DMS153 (cell line): Measurements from ENCODE around the gene RBMS3.

ENCODE experiments used
- DNase-seq: peaks from one replicate; lab custom pipeline; 2025; lab: John Stamatoyannopoulos, UW

The RBMS3 gene

GRCh38 chr3:29576675-29577074 lies 295.8 kb downstream of the RBMS3 start:
- no peak for DNase-seq

DNA sequence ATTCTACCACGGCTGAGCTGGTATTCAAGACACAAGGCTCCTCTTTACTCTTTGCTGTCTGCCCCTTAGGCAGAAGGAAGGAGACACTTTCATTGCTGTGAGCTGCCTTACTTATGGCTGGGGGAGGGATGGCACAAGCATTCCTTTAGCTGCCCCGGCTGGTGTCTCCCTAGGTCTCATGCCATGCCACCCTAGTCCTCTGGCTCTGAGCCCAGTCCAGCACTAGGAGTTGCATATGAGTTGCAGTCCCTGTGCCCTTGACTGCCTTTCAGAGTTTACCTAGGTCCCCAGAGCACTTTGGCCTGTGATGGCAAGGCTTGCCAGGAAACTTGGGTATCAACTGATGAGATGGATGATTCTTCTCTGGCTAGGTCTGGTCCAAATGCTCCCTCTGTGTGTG lies 296.4 kb downstream of the RBMS3 start:
- no peak for DNase-seq

DNA sequence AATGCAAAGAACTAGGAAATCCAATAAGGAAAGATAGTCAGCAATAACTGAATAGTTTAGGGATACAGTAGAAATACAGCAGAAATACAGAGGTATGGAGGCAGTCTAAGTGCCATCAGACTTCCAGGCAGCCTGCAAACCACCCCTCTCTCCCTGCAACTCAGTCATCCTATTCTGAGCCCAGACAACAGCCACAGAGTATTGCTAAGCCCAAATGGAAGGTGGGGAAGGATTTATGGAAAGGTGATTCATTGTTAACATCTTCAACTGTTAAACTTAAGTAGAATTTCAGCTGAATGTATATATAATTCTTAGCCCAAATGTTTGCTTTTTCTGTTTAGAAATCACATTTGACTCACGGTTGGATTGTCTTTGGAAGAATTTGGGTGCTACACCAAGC lies 300.4 kb downstream of the RBMS3 start:
- no peak for DNase-seq

DNA sequence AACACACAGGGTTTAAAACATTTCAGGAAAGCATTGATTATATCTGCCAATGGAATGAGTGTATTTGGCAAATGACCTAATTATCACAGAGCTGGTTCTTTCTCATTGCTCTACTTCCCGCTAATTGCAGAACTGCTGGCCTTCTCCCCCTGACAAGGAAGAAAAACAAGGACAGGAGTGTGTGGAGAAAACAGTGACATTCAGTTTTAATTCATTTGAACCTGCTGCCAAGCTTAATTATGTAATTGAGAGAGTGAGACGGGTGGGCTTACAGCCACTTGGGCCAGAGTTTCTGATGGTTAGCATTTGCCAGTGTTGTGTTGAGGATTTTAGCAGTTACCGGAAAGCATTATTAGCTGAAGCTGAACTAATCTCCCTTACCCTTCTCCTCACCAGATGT lies 301.4 kb downstream of the RBMS3 start:
- no peak for DNase-seq

GRCh38 chr3:29583861-29584260 lies 303.0 kb downstream of the RBMS3 start:
- no peak for DNase-seq

GRCh38 chr3:29585368-29585767 lies 304.5 kb downstream of the RBMS3 start:
- no peak for DNase-seq

GRCh38 chr3:29587340-29587739 lies 306.5 kb downstream of the RBMS3 start:
- DNase-seq: no peak

DNA sequence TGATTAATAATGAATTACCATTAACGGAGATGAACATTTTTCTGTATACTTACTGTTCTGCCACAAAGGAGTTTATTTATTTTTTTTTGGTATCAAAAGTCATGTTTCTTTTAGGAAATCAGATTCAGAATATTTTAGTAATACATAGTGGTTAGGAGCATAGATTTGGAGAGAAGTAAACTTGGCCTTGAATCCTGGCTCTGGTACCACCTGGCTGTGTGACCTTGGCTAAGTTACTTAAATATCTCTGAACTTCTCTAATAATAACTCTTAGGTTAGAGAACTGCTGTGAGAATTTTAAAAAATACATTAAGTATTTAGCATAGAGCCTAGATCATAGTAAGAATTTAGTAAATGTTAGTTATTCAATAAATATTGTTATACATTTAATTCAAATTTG lies 309.1 kb downstream of the RBMS3 start:
- no peak for DNase-seq

DNA sequence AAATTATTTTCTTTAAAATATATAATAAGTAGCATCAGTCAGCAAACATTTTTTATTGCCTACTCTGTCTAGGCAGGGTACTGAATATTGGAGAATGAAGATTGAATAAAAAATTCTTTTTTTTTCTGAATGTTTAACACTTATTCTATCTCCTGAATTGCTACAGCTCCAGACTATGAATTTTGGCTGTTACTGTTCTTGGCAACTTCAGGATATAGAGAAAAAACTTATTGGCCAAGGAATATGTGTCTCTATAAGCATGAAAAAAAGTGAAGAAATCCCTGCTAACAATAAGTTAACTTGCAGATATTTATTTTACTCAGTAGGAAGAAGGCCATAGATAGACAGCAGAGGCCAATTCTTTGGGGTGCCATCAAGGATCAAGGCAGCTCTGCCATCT lies 309.6 kb downstream of the RBMS3 start:
- no peak for DNase-seq

- no peak for DNase-seq
These were observed 310.7 kb downstream of the RBMS3 start for GRCh38 chr3:29591579-29591978.

- no peak for DNase-seq
These were observed 312.9 kb downstream of the RBMS3 start for GRCh38 chr3:29593802-29594201.

DNA sequence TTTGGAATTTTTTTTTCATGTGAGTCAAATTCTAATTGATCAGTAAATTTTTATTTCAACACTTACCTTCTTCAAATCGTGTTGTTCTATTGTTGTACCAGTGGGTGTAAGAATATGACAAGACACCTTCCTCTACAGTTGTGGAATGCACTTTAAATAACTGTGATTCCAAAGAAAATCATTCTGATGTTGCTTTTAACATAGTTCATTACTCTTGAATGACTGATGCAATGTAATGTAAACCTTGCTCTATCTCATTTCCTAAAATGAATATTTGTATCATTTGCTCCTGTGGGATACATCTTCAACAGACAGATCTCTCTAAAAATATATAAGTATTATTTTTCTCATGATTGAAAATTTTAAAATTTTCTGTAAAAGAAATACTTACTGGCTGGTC lies 313.4 kb downstream of the RBMS3 start:
- DNase-seq: no peak

DNA sequence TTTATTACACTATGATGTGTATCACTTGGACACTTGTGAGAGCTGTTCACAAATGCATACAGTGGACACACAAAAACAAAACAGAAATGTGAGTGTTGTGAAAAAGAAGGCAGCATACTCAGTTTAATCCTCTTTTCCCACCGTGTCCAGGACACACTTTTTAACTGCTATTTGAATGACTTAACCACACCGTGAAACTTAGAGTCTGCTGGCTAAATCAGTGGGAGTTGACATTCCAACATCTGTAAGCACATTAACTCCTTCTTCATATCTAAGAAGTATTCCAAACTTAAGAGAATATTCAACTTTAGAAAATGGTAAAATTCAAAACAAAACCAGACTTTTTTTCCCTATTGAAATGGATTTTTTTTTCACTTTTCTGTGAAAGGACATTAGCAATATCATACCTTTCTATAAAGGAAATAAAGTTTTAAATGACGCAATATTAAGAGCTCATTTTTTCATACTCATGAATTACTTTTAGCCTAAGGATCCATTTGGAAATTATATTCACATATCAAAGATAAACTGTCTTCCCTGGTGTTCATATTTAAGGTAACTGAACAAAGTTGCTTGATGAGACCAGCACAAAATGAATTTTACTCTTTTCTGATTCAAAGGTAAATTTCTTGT lies 316.6 kb downstream of the RBMS3 start:
- no peak for DNase-seq

- DNase-seq: no peak
These were observed 321.2 kb downstream of the RBMS3 start for GRCh38 chr3:29601861-29602585.

DNA sequence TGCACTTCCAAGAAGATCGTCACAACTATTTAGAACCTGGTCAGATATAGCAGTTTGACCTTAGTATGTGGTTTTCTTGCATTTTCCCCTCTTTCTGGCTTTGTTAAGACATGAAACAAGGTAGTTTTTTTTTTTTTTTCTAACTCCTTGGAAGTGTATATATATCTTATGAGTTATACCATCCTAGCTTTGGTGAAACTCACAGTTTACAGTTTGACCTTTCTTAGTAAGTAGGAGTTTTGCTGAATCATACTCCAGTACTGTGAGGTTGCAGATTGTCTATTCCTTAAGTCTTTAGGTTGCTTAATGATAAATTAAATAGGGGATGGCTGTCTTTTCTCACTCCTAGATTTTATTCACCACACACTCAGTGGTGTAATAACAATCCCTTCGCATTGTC lies 325.0 kb downstream of the RBMS3 start:
- DNase-seq: no peak

DNA sequence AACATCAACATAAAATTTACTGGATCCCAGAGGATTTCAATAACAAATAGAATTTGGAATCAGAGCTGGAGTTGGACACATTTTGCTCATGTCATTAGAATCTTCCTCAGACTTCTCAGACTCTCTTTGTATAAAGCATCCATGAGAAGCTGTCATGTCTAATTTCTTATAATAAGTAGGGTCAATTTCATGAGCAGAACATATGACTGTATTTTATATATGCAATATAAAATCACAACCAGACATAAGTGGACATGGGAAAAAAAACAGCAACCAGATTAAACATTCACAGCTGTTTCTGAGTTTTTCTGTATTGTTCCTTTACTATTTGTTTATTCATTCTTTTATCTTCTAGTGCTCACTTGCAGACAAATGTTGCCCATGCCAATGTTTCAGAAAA lies 325.5 kb downstream of the RBMS3 start:
- DNase-seq: no peak

DNA sequence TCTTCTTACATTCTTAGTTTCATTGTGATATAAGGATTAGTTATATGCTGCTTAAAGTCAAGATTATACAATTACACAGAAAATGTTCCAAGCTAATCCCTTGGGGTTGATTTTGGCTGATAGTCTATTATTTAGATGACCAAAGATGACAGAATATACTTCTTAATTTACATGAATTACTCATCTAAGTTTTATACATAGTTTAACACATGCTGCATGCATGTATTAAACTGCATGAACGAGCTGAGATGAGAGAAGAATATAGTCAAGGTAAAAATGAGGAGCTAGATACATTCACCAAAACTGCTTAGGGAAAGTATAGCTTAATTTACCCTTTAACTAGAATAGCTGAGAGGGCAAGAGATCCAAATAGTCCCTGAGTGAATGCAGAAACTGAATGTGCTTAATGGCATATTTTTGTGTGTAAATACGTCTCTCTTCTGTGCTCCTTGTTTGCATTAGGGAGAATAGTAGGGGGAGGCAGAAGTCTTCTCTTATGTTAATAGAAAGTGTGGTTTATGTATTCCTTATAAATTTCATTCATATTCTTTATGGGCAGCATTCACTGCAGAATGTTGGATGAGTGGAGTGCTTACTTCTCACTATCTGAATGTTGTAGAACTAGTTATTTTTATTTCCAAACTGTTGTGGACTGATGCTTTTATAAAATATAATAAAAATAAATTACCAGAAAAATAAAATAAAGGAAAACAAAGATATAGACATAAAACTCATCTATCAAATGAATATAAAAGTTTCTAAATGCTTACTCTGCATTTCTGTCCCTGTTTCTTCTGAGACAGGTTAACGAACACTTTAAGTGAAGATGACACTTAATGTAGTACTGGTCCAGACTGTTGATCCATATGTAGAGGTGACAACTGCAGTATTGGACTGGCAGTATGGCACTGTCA lies 327.8 kb downstream of the RBMS3 start:
- DNase-seq: no peak

- peak; percentile 21 for DNase-seq
These were observed 328.5 kb downstream of the RBMS3 start for GRCh38 chr3:29609328-29609811.

GRCh38 chr3:29610781-29611180 lies 329.9 kb downstream of the RBMS3 start:
- no peak for DNase-seq

- DNase-seq: no peak
These were observed 330.4 kb downstream of the RBMS3 start for GRCh38 chr3:29611252-29611651.

DNA sequence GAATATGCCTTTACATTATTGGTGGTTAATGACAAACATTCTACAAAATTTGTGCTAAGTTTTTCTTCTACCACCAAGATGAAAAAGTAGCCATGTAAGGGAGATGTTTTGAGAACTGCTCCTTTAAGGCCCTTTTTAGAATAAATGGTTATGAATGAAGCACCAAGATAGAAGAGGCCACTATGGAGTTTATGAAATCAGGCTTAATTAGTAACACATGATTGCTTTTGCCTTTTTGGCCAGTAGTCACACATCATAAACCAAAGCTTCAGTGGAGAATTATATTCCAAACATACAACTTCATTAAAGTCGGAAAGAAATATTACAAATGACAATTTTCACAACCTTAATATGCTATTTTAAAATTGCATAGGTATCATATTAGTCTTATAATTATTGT lies 331.7 kb downstream of the RBMS3 start:
- DNase-seq: no peak

DNA sequence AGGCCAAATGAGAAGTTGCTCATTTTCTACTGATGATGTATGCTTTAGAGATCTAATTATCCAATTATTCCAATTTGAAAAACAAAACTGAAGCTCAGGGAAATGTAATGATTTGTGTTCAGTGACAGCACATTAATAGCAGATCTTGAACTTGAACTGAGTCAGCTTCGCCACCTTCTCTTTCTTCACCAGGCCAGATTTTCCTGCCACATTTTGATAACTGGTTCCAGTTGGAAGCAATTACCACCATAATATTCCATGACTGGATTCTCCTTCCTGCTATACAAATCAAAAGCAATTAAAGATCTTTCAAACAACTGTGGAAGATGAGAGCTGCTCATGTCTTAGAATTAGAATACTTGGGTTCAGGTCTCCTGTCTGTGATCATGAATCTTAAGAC lies 334.1 kb downstream of the RBMS3 start:
- no peak for DNase-seq
